K562 (cell line): Measurements from ENCODE around the gene LTBR. TPM values are rescaled to one million over a fixed set of nuclear protein-coding genes. Genes with fewer than 3 reads are reported as not detected.
A peak's percentile ranks its signal among the peaks of the same experiment; 100 is the strongest.

ENCODE experiments used
- GABPB1 ChIP-seq: sonication (generic); formaldehyde crosslinking; IDR thresholded peaks from 2 replicates; pipeline ENCODE4 v1.8.0; 2022; ENCODE audit warnings: mild to moderate bottlenecking, missing genetic modification reagents
- HSF4 ChIP-seq: fragments of 250-450 bp; sonication (Bioruptor Pico); IDR thresholded peaks from 2 replicates; pipeline ENCODE4 v2.1.2; 2022; ENCODE audit warnings: mild to moderate bottlenecking, moderate library complexity, borderline replicate concordance
- KAT8 ChIP-seq: fragments of 450-650 bp; IDR thresholded peaks from 2 replicates; pipeline ENCODE4 v1.6.1; 2016; ENCODE audit warnings: low read depth, mild to moderate bottlenecking
- MAZ ChIP-seq, 2 experiments: fragments of 450-650 bp in 1 of 2; sonication (generic) in 1 of 2; formaldehyde crosslinking; IDR thresholded peaks in 1 of 2; conservative IDR thresholded peaks in 1 of 2; 2 replicates each; pipeline versions ENCODE4 v1.4.0 to v1.5.0; 2020; ENCODE audit warnings: mild to moderate bottlenecking in 1 of 2, missing genetic modification reagents in 1 of 2
- MGA ChIP-seq: fragments of 450-650 bp; IDR thresholded peaks from 2 replicates; pipeline ENCODE4 v1.6.1; 2016; ENCODE audit warnings: mild to moderate bottlenecking, moderate library complexity
- NR4A1 ChIP-seq, 2 experiments: fragments of 250-450 bp in 1 of 2; fragments of 450-650 bp in 1 of 2; sonication (Bioruptor Pico) in 1 of 2; IDR thresholded peaks; 2 replicates each; pipeline versions ENCODE4 v1.4.0 to v1.6.1; 2016 to 2020; ENCODE audit warnings: mild to moderate bottlenecking in 2 of 2, missing compliant biosample characterization in 1 of 2, missing genetic modification characterization in 1 of 2, moderate library complexity in 1 of 2
- PHB ChIP-seq: fragments of 250-450 bp; sonication (Bioruptor Pico); IDR thresholded peaks from 2 replicates; pipeline ENCODE4 v1.5.0; 2021
- SRSF9 ChIP-seq: fragments of 200-400 bp; formaldehyde crosslinking; IDR thresholded peaks from 2 replicates; pipeline ENCODE4 v1.6.1; 2017; ENCODE audit warnings: low read depth, low read length, borderline replicate concordance
- THRA ChIP-seq: fragments of 450-650 bp; IDR thresholded peaks from 2 replicates; pipeline ENCODE4 v1.6.1; 2017; ENCODE audit warnings: mild to moderate bottlenecking, moderate library complexity
- ZBTB8A ChIP-seq: fragments of 450-650 bp; IDR thresholded peaks from 2 replicates; pipeline ENCODE4 v1.6.1; 2018; ENCODE audit warnings: mild to moderate bottlenecking, moderate library complexity; ENCODE audit not compliant: partially characterized antibody
- ZNF12 ChIP-seq: sonication (generic); formaldehyde crosslinking; IDR thresholded peaks from 2 replicates; pipeline ENCODE4 v1.4.0; 2020; ENCODE audit warnings: mild to moderate bottlenecking, missing genetic modification reagents
- ZNF143 ChIP-seq: sonication (generic); formaldehyde crosslinking; IDR thresholded peaks from 2 replicates; pipeline ENCODE4 v1.9.0; 2022; ENCODE audit warnings: mild to moderate bottlenecking, missing genetic modification reagents
- ZNF282 ChIP-seq: sonication (generic); formaldehyde crosslinking; IDR thresholded peaks from 2 replicates; pipeline ENCODE4 v1.8.1; 2023; ENCODE audit warnings: missing genetic modification reagents
- ZNF354B ChIP-seq: fragments of 250-450 bp; sonication (Bioruptor Pico); IDR thresholded peaks from 2 replicates; pipeline ENCODE4 v1.4.0; 2020
- ZNF79 ChIP-seq: fragments of 250-450 bp; sonication (Bioruptor Pico); IDR thresholded peaks from 2 replicates; pipeline ENCODE4 v1.4.0; 2020; ENCODE audit warnings: low read depth, mild to moderate bottlenecking, moderate library complexity
- polyA plus RNA-seq, 8 experiments: library from polyadenylated mRNA; depleted of rRNA in 4 of 8; stranded (reverse) in 5 of 8; unstranded in 3 of 8; fragments of >200 nt; fragmentation: Nextera tagmentation in 2 of 8; fragmentation: Illumina TruSeq in 1 of 8; extraction: Ambion mirVana in 2 of 8; extraction: Trizol in 1 of 8; gene quantifications; 2 replicates each; pipeline versions ENCODE4 v1.2.1 to v1.2.3, GENCODE V29; 2011 to 2014; ENCODE audit warnings: inconsistent platforms in 1 of 8, missing spikeins in 1 of 8
- total RNA-seq, 7 experiments: library from RNA; depleted of rRNA in 6 of 7; stranded (reverse); fragments of >200 nt in 6 of 7; fragmentation: Illumina TruSeq in 2 of 7; extraction: Trizol in 2 of 7; gene quantifications; 2 replicates each; pipeline versions ENCODE4 v1.2.1 to v1.2.3, GENCODE V29; 2011 to 2021; ENCODE audit warnings: low replicate concordance in 1 of 7

LTBR gene
- total and polyA plus RNA-seq, 9 of the 15 experiments (the other 6 are each of a cell fraction or from before 2014, with no cell fraction given), result 0.96 to 69.0 (median 35.3) TPM

- TF ChIP-seq THRA (no peak), HSF4 (CRISPR knock-in tag) (no peak), ZBTB8A (no peak), GABPB1 (CRISPR knock-in tag) (0 out of 2 replicates have a peak, but pooled peaks have one; percentile 26), NR4A1 (CRISPR knock-in tag; IDR thresholded peaks at IDR 0.05) (no peak), NR4A1 (tag; IDR thresholded peaks at IDR 0.05) (no peak), MGA (peak; percentile 91), KAT8 (no peak), ZNF143 (CRISPR knock-in tag) (no peak), MAZ (CRISPR knock-in tag; conservative IDR thresholded peaks at IDR 0.05 in 1 of 2, IDR thresholded peaks at IDR 0.05 in 1 of 2) (0 out of 4 replicates have a peak, but pooled peaks of 1 of the 2 experiments have one; percentile 29), ZNF354B (no peak), ZNF12 (no peak), ZNF79 (no peak), SRSF9 (no peak), ZNF282 (no peak), PHB (CRISPR knock-in tag) (no peak)
Observed at GRCh38 chr12:6423267-6424007, 39.5 kb downstream of the LTBR start (continued).
